C4-2B (cell line): ENCODE measurements around the gene FSTL4.

Experiments
- H3K27ac ChIP-seq: fragments of 450-650 bp; 2 replicates; pipeline ENCODE4 v1.5.1; 2017
- ZFX ChIP-seq: fragments of 450-650 bp; IDR thresholded peaks from 2 replicates; pipeline ENCODE4 v1.6.1; 2017
- TF ChIP-seq, protein P1 (sequence below): fragments of 450-650 bp; conservative IDR thresholded peaks from 2 replicates; pipeline ENCODE4 v1.5.1; 2017; ENCODE audit warnings: mild to moderate bottlenecking

The FSTL4 gene

DNA sequence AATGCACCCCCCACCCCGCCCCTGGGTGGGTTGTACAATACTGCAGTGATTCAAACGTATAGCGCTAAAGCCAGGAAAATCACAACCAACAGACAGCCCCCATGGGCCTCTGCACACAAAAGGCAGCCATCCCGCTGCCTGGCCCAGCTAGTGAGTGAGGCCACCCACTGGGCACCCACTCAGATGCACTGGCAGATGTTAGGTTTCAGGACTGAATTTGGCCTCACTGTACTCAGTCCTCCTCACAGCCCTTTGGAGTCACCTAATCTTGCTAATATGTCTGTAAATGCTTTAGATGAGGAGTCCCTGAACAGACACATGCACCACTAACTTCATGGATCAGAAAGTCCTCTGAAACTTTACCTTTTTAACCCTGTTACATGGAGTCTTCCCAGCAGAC is 87.7 kb downstream of the FSTL4 start:
- H3K27ac ChIP-seq, result no peak overlapping the region
- no peak for TF ChIP-seq ZFX
- TF ChIP-seq, protein P1, sequence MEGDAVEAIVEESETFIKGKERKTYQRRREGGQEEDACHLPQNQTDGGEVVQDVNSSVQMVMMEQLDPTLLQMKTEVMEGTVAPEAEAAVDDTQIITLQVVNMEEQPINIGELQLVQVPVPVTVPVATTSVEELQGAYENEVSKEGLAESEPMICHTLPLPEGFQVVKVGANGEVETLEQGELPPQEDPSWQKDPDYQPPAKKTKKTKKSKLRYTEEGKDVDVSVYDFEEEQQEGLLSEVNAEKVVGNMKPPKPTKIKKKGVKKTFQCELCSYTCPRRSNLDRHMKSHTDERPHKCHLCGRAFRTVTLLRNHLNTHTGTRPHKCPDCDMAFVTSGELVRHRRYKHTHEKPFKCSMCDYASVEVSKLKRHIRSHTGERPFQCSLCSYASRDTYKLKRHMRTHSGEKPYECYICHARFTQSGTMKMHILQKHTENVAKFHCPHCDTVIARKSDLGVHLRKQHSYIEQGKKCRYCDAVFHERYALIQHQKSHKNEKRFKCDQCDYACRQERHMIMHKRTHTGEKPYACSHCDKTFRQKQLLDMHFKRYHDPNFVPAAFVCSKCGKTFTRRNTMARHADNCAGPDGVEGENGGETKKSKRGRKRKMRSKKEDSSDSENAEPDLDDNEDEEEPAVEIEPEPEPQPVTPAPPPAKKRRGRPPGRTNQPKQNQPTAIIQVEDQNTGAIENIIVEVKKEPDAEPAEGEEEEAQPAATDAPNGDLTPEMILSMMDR, result no peak

DNA sequence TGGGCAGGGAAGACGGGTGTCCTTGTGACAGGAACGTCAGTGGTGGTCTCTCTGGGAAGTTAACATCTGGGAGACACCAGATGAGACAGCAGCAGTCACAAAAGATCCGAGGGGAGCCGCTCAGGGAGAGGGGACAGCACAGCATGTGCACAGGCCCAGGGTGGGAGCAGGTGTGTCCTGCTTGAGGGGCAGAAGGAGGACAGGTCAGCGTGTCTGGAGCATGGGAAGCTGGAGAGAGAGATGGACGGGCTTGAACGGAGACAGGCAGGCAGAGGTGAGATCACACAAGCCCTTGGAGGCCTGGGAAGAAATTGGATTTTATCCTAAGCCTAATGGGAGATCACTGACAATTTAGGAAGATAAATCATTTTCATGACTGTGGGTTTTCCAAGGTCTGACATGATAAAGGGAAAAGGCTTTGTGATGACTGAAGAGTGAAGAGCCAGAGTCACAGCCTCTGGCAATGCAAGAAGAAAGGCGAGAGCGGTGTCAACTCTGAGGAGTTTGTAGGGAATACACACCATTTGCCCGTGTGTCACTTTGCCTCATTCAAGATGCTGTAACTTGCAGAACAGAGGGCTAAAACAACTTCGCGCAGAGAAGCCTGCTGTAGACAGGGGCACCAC is 88.3 kb downstream of the FSTL4 start:
- TF ChIP-seq ZFX, result no peak
- TF ChIP-seq, protein P1, result no peak
- H3K27ac ChIP-seq, result no peak overlapping the region

DNA sequence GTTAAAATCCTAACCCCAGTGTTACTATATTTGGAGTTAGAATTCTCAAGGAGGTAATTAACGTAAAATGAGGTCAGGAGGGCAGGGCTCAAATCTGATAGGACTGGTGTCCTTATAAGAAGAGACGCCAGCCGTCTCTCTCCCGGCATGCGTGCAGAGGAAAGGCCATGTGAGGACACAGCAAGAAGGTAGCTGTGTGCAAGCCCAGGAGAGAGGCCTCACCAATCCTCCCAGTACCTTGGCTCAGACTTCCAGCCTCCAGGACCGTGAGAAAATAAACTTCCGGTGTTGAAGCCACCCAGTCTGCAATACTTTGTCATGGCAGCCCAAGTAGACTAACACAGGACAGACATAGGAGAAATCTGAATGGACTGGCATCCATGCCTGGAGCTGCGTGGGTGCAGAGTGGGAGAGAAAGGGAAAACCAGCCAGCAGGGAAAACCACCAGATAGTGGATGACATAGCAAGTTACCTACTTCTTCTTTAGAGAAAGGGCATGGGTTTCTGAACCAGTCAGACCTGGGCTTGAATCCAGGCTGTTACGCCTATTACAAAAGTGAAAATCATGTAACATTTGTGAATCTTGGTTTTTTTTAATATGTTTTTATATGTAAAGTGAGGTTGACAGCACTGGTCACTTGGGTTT is 89.2 kb downstream of the FSTL4 start:
- TF ChIP-seq, protein P1, result no peak
- H3K27ac ChIP-seq, result no peak overlapping the region

DNA sequence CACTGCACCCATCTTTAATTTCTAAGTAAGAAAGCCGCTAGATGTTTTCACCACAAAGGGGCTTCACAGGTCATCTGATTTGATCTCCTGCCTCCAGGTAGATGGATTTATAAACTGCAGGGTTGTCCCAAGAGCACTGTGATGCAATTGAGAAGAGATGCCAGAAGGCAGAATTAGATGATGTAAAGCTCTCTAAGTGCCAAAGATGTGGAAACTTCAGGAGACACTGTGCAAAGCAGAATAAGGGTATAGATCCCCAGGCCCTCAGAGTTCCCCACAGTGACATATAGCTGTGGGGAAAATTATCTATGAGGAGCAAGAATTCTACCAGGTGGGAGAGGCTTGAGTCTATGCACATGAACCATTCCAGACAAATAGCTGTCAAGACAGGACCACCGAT is 90.5 kb downstream of the FSTL4 start:
- TF ChIP-seq ZFX, result no peak
- TF ChIP-seq, protein P1, result no peak

DNA sequence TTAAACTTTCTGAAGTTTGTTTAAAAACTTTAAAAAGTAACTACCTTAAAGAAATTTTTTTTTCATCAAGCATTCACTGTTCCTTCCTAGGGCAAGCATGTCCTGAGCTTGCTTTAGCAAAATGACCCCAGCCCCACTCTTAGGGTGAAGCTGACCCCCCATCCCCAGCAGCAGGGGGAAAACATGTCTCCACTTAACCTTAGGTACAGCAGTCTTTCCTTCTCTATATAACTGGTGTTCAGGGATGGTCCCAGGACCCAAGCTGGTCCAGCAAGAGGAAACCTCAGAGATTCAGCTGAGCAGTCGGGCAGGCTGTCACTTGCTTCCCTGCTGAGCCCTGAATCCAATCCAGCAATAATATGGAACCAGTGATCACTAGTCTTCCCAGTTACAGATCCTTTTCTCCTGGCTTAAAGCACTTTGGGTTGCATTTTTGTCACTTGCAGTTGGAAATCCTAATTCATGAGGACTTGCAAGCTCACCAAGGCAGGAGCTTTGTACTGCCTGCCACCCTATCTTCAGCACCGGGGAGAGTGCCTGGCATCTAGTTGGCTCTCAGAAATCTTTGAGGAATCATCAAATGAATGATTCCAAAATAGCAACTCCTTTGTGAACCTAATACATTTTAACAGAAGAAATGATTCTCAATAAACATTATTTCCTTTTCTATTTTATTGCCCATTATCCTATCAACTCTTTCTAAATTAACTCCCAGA is 91.2 kb downstream of the FSTL4 start:
- TF ChIP-seq ZFX, result no peak
- TF ChIP-seq, protein P1, result no peak
- H3K27ac ChIP-seq, result no peak overlapping the region

More for the DNA sequence above, 90.5 kb downstream of the FSTL4 start:
- no peak overlapping the region for H3K27ac ChIP-seq

DNA sequence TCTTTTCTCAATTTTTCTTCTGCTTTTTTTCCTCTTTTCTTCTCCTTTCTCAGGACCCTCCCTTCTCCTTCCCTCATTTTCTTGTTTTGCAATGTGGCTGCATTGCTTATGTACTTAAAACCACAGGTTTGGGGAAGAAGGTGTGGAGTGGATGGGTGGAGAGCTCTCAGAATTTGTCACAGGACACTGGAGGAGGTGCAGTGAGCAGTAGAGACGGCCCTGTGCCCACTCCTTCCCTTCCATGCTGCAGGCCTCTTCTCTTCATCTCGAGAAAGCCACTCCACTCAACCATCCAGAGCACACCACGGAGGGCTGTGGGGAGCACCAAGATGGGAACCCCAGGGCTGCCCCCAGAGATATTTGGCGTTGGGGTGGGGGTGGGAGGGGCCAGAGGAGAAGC is 92.3 kb downstream of the FSTL4 start:
- TF ChIP-seq ZFX, result no peak
- TF ChIP-seq, protein P1, result no peak
- no peak overlapping the region for H3K27ac ChIP-seq

DNA sequence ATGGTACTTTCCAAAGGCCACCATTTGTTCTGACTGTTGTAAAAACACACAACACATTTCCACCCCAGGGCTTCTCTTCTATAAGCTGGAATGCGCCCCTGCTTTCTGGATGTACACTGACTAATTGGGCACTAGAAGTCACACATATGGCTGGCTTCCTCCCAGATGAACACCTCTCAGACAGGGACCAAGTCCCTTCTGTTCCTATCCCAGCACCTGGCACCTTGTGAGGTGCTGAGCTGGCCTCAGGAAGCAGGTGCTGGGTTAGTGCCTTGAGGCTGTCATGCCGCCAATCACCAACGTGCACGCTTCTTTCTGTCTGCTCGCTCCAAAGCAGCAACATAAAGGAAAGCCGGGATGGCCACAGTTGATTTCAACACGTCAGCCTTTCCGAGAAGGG is 93.2 kb downstream of the FSTL4 start:
- no peak for TF ChIP-seq ZFX
- TF ChIP-seq, protein P1, result no peak
- no peak overlapping the region for H3K27ac ChIP-seq
